KMS-11 (cell line): ENCODE results near the gene IL1RAPL1.

ENCODE experiments used
- H2AFZ ChIP-seq: fragments of 200-600 bp; sonication (generic); 2 replicates; pipeline ENCODE4 v1.6.1; 2016; ENCODE audit warnings: antibody characterized with exemption, mixed run types, low read depth
- H3K27ac ChIP-seq: fragments of 200-600 bp; sonication (generic); 2 replicates; pipeline ENCODE4 v1.6.1; 2016; ENCODE audit warnings: mild to moderate bottlenecking, mixed run types
- H3K27me3 ChIP-seq: fragments of 200-600 bp; sonication (generic); 2 replicates; pipeline ENCODE4 v1.6.1; 2017; ENCODE audit warnings: mild to moderate bottlenecking, low read depth, mixed run types, moderate library complexity; ENCODE audit not compliant: insufficient read depth
- H3K36me3 ChIP-seq: fragments of 200-600 bp; sonication (generic); 2 replicates; pipeline ENCODE4 v1.6.1; 2017; ENCODE audit warnings: mild to moderate bottlenecking, mixed run types; ENCODE audit not compliant: insufficient read depth
- H3K4me1 ChIP-seq: fragments of 200-600 bp; sonication (generic); 2 replicates; pipeline ENCODE4 v1.6.1; 2016; ENCODE audit warnings: mild to moderate bottlenecking, low read depth, mixed run types; ENCODE audit not compliant: poor library complexity, severe bottlenecking
- H3K4me2 ChIP-seq: fragments of 200-600 bp; sonication (generic); 2 replicates; pipeline ENCODE4 v1.7.0; 2016; ENCODE audit warnings: mild to moderate bottlenecking, mixed run types
- H3K4me3 ChIP-seq: fragments of 200-600 bp; sonication (generic); IDR thresholded peaks from 2 replicates; pipeline ENCODE4 v1.6.1; 2017; ENCODE audit warnings: low read depth, low read length, mixed read lengths; ENCODE audit not compliant: insufficient read depth
- H3K79me2 ChIP-seq: fragments of 200-600 bp; sonication (generic); 2 replicates; pipeline ENCODE4 v1.6.1; 2016; ENCODE audit warnings: low read depth, mixed run types; ENCODE audit not compliant: insufficient read depth
- H3K9ac ChIP-seq: fragments of 200-600 bp; sonication (generic); 2 replicates; pipeline ENCODE4 v1.6.1; 2016; ENCODE audit warnings: mild to moderate bottlenecking, mixed run types
- H4K20me1 ChIP-seq: fragments of 200-600 bp; sonication (generic); 2 replicates; pipeline ENCODE4 v1.6.1; 2016; ENCODE audit warnings: mild to moderate bottlenecking, mixed run types; ENCODE audit not compliant: insufficient read depth
- TF ChIP-seq, protein P1 (sequence below): fragments of 200-600 bp; sonication (generic); conservative IDR thresholded peaks from 2 replicates; pipeline ENCODE4 v1.6.1; 2017; ENCODE audit warnings: low read depth, mild to moderate bottlenecking, antibody characterized with exemption, low read length, moderate library complexity, mixed read lengths

IL1RAPL1 gene

DNA sequence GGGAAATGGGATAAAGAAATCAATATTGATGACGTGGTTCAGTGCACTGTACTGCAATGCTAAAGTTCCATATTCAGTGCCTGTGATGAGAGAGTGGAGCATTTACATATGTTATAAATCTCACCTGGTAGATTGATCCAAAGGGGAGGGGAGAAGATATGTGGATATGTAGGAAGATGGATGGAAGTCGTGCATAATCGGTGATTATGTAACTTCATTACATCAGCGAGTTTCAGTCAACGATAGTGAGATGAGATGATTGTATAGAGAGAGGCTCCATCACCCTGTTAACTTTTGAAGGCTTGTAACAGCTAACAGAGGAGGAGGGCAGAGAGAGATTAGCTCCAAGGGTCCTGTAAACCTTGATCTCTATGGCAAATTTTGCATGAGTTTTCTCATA, 1.8 kb downstream of the IL1RAPL1 start:
- TF ChIP-seq, protein P1, sequence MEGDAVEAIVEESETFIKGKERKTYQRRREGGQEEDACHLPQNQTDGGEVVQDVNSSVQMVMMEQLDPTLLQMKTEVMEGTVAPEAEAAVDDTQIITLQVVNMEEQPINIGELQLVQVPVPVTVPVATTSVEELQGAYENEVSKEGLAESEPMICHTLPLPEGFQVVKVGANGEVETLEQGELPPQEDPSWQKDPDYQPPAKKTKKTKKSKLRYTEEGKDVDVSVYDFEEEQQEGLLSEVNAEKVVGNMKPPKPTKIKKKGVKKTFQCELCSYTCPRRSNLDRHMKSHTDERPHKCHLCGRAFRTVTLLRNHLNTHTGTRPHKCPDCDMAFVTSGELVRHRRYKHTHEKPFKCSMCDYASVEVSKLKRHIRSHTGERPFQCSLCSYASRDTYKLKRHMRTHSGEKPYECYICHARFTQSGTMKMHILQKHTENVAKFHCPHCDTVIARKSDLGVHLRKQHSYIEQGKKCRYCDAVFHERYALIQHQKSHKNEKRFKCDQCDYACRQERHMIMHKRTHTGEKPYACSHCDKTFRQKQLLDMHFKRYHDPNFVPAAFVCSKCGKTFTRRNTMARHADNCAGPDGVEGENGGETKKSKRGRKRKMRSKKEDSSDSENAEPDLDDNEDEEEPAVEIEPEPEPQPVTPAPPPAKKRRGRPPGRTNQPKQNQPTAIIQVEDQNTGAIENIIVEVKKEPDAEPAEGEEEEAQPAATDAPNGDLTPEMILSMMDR: no peak
- no peak overlapping the region for H3K4me3 ChIP-seq
- H3K36me3 ChIP-seq: no peaks in the 10 kb centered on the region
- no peaks in the 10 kb centered on the region for H3K27me3 ChIP-seq
- no peaks in the 10 kb centered on the region for H3K79me2 ChIP-seq
- no peak overlapping the region for H2AFZ ChIP-seq
- H3K4me2 ChIP-seq: no peak overlapping the region
- H3K4me1 ChIP-seq: no peaks in the 10 kb centered on the region
- no peaks in the 10 kb centered on the region for H4K20me1 ChIP-seq
- H3K27ac ChIP-seq: no peak overlapping the region
- H3K9ac ChIP-seq: no peak overlapping the region

DNA sequence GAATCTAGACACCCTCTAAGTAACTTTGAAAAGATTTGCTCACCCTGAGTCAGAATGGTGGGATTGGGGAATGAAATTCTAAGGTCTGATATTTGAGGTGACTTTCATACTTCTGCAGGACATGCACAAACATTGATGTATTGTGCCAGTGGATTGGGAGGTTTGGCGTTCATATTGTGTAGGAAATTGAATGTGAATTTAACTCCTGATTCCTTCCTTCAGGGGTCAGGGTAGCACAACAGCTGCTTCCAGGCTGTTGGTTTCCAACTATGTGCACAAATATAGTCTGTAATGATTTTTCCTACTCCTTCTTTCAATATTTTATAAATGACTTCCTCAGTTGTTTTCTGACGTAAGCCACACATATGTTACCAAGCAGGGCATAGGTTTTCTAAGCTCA, 3.1 kb downstream of the IL1RAPL1 start:
- no peak overlapping the region for H3K4me3 ChIP-seq
- H3K4me1 ChIP-seq: no peaks in the 10 kb centered on the region
- H3K4me2 ChIP-seq: no peak overlapping the region
- H3K9ac ChIP-seq: no peak overlapping the region
- no peaks in the 10 kb centered on the region for H3K79me2 ChIP-seq
- no peaks in the 10 kb centered on the region for H3K27me3 ChIP-seq
- H3K36me3 ChIP-seq: no peaks in the 10 kb centered on the region
- no peaks in the 10 kb centered on the region for H4K20me1 ChIP-seq
- H2AFZ ChIP-seq: no peak overlapping the region
- no peak overlapping the region for H3K27ac ChIP-seq
- TF ChIP-seq, protein P1: no peak

DNA sequence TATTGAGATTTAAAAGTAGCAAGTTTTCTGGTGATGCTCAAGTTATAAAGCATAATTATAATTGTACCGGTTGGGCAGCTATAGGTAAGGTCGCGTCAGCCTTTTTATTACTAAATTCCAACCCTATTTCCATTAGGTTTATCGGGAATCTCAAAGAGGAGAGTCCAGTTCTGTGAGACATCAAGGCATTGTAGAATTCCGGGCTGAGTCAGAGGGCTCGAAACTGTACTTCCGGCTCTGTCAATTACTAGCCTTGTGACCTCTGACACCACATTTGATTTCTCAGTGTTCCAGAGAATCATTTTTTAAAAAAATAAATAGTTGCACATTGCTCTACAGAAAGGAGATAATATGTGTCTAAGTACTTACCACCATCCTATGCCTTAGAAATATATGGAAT, 4.3 kb downstream of the IL1RAPL1 start:
- Histone ChIP-seq H3K4me2 (no peak overlapping the region), H3K4me3 (no peak overlapping the region)

DNA sequence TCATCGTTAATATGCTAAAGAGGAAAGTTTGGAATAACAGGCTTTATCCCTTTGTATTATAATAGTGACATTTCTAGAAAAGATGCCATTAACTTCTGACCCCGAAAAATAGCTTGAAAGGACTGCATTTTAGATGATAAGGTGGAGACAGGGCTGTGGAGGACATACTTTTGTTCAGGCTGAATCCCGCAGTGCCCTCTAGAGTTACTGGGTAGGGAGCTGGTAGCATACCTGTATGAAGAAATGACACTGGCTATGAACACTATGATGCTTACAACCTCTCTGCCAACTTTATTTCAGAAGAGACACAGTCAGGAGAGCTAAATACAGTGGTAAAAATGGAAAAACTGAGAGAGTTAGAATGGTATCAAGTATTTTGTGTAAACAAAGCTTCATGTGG, 8.1 kb downstream of the IL1RAPL1 start:
- Histone ChIP-seq H3K4me2 (no peak overlapping the region), H3K36me3 (no peaks in the 10 kb centered on the region), H3K27ac (no peak overlapping the region), H3K4me3 (no peak overlapping the region), H3K79me2 (no peaks in the 10 kb centered on the region), H3K27me3 (no peaks in the 10 kb centered on the region), H2AFZ (no peak overlapping the region), H3K4me1 (no peaks in the 10 kb centered on the region), H3K9ac (no peak overlapping the region), H4K20me1 (no peaks in the 10 kb centered on the region)
- TF ChIP-seq, protein P1: no peak

More for the DNA sequence above, 4.3 kb downstream of the IL1RAPL1 start:
- no peaks in the 10 kb centered on the region for H3K27me3 ChIP-seq
- H4K20me1 ChIP-seq: no peaks in the 10 kb centered on the region
- no peaks in the 10 kb centered on the region for H3K79me2 ChIP-seq
- no peak overlapping the region for H3K9ac ChIP-seq
- no peak overlapping the region for H3K27ac ChIP-seq
- H2AFZ ChIP-seq: no peak overlapping the region
- no peaks in the 10 kb centered on the region for H3K36me3 ChIP-seq
- H3K4me1 ChIP-seq: no peaks in the 10 kb centered on the region
- TF ChIP-seq, protein P1: no peak
